ENCODE measurements around the gene MEFV.
"Not testable (repeated sequence)": the region's sequence is repeated elsewhere in the genome, so short reads cannot be mapped to it uniquely, and the experiment has no call there.

The MEFV gene

GRCh38 chr16:3256146-3256865 lies at the start of gene MEFV:
TSS of gene MEFV (minus strand) at chr16:3256633. CDS start at chr16:3256587, 46 bp downstream.
- no peak for DNase-seq (ENCODE audit: low read depth)

GRCh38 chr16:3306078-3306477 lies 49.6 kb upstream of the MEFV start:
- DNase-seq (ENCODE audit: low read depth) = no peak

GRCh38 chr16:3305109-3306068 lies 49.0 kb upstream of the MEFV start, which contains the start of the genes TIGD7 and ZNF75A:
TSS of gene TIGD7 (minus strand) at chr16:3305430. CDS start at chr16:3300614, 4,816 bp downstream.
TSS of gene ZNF75A (plus strand) at chr16:3305497. CDS start at chr16:3308429, 2,932 bp downstream.
- peak; percentile 78 for DNase-seq (ENCODE audit: low read depth)

- DNase-seq (ENCODE audit: low read depth) = no peak
These were observed 47.9 kb upstream of the MEFV start for GRCh38 chr16:3304370-3304769.

- DNase-seq (ENCODE audit: low read depth) = no peak
These were observed 39.4 kb upstream of the MEFV start for GRCh38 chr16:3295783-3296182.

- DNase-seq (ENCODE audit: low read depth) = no peak
These were observed 38.8 kb upstream of the MEFV start for GRCh38 chr16:3295209-3295608.

- DNase-seq (ENCODE audit: low read depth) = no peak
These were observed 36.2 kb upstream of the MEFV start for GRCh38 chr16:3292604-3293003.

GRCh38 chr16:3289998-3290673 lies 33.7 kb upstream of the MEFV start:
- DNase-seq (ENCODE audit: low read depth) = no peak

- no peak for DNase-seq (ENCODE audit: low read depth)
These were observed 28.7 kb upstream of the MEFV start for GRCh38 chr16:3285131-3285530.

GRCh38 chr16:3283543-3284447 lies 27.4 kb upstream of the MEFV start:
- DNase-seq (ENCODE audit: low read depth) = no peak

- peak; percentile 99 for DNase-seq (ENCODE audit: low read depth)
These were observed 26.5 kb upstream of the MEFV start, which contains the start of gene ZNF263 for GRCh38 chr16:3282730-3283542. TSS of gene ZNF263 (plus strand) at chr16:3283491. CDS start at chr16:3283819, 328 bp downstream.

- no peak for DNase-seq (ENCODE audit: low read depth)
These were observed 25.8 kb upstream of the MEFV start for GRCh38 chr16:3282103-3282729.

- no peak for DNase-seq (ENCODE audit: low read depth)
These were observed 24.9 kb upstream of the MEFV start for GRCh38 chr16:3281222-3281820.

GRCh38 chr16:3276679-3277078 lies 20.2 kb upstream of the MEFV start:
- DNase-seq (ENCODE audit: low read depth) = no peak

GRCh38 chr16:3274947-3275346 lies 18.5 kb upstream of the MEFV start:
- no peak for DNase-seq (ENCODE audit: low read depth)

GRCh38 chr16:3274490-3274889 lies 18.1 kb upstream of the MEFV start:
- DNase-seq (ENCODE audit: low read depth) = no peak

GRCh38 chr16:3271281-3271680 lies 14.8 kb upstream of the MEFV start:
- DNase-seq (ENCODE audit: low read depth) = not testable (repeated sequence)

- DNase-seq (ENCODE audit: low read depth) = not testable (repeated sequence)
These were observed 14.3 kb upstream of the MEFV start for GRCh38 chr16:3270718-3271117.

GRCh38 chr16:3268294-3268693 lies 11.9 kb upstream of the MEFV start:
- no peak for DNase-seq (ENCODE audit: low read depth)

Measured in stromal cell of bone marrow (primary cell).